GM19023 (cell line): ENCODE data around the gene PROCR.
"Not testable (repeated sequence)": the region's sequence is repeated elsewhere in the genome, so short reads cannot be mapped to it uniquely, and the experiment has no call there.

Experiments used
- ATAC-seq: cut with Tn5 transposase; IDR thresholded peaks from one replicate; pipeline ENCODE4 v1.9.1; 2021; ENCODE audit warnings: mild to moderate bottlenecking, moderate library complexity; ENCODE audit not compliant: unreplicated experiment

The PROCR gene

DNA sequence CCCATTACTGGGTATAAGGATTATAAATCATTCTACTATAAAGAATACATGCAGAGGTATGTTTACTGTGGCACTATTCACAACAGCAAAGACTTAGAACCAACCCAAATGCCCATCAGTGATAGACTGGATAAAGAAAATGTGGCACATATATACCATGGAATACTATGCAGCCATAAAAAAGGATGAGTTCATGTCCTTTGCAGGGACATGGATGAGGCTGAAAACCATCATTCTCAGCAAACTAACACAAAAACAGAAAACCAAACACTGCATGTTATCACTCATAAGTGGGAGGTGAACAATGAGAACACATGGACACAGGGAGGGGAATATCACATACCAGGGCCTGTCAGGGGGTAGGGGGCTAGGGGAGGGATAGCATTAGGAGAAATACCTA is 7.3 kb upstream of the PROCR start:
- not testable (repeated sequence) for ATAC-seq

- ATAC-seq = no peak
Measured at GRCh38 chr20:35165221-35166185, 6.4 kb upstream of the PROCR start.

- no peak for ATAC-seq
Measured at GRCh38 chr20:35166242-35166830, 5.5 kb upstream of the PROCR start.

- ATAC-seq = no peak
Measured at GRCh38 chr20:35167787-35168186, 4.1 kb upstream of the PROCR start.

- ATAC-seq = not testable (repeated sequence)
Measured at GRCh38 chr20:35168701-35169409, 3.0 kb upstream of the PROCR start.

GRCh38 chr20:35171438-35171752 is 477 bp upstream of the PROCR start:
- no peak for ATAC-seq

GRCh38 chr20:35172434-35172806 is 548 bp downstream of the PROCR start:
- no peak for ATAC-seq

DNA sequence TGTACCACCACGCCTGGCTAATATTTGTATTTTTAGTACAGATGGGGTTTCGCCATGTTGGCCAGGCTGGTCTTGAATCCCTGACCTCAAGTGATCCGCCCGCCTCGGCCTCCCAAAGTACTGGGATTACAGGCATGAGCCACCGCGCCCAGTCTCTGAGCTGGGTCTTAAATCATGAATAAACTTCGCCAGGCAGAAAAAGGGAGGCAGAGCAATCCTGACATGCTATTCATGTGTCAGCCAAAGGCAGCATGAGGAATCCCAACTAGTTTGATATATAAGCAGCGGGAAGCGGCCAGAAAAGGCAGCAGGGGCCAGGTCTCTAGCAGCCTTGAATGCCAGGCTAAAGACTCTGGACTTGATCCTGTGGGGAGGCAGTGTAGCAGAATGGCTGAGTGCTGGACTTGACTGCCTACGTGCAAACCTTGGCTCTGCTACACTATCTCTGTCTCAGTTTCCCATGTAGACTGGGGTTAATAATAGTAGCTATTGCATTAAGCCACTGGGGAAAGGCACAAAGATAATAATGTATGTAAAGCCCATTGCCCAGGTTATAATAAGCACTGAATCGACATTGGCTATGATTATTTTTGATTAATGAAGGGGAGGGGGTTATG is 1.8 kb downstream of the PROCR start:
- no peak for ATAC-seq

DNA sequence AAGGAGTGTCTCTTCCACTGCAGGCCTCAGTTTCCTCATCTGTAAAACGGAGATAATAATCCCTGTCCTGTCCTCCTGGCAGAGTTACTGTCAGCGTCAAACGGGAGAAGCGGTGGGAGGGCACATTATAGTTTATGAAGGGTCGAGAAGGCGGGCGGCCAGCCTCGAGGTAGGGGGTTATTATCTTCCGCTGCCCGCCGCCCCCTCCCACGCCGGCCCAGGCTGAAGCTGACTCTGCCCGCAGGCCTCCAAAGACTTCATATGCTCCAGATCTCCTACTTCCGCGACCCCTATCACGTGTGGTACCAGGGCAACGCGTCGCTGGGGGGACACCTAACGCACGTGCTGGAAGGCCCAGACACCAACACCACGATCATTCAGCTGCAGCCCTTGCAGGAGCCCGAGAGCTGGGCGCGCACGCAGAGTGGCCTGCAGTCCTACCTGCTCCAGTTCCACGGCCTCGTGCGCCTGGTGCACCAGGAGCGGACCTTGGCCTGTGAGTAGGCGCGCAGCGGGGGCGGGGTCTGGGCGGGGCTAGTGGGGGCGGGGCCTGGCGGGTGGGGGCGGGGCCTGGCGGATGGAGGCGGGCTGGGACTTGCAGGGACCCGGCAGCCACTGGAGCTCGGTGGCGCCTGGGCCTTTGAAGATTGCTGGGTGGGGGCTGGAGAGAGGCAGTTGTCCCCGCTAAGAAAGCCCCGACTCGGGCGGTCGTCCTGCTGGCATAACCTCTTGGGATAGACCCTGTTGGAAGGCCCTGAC is 2.8 kb downstream of the PROCR start:
- ATAC-seq = no peak

DNA sequence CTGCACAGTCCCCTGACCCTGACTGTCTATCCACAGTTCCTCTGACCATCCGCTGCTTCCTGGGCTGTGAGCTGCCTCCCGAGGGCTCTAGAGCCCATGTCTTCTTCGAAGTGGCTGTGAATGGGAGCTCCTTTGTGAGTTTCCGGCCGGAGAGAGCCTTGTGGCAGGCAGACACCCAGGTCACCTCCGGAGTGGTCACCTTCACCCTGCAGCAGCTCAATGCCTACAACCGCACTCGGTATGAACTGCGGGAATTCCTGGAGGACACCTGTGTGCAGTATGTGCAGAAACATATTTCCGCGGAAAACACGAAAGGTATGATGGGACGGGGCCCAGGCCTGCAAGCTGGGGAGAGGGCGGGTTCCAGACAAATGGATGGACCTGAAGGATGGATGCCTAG is 4.3 kb downstream of the PROCR start:
- no peak for ATAC-seq

DNA sequence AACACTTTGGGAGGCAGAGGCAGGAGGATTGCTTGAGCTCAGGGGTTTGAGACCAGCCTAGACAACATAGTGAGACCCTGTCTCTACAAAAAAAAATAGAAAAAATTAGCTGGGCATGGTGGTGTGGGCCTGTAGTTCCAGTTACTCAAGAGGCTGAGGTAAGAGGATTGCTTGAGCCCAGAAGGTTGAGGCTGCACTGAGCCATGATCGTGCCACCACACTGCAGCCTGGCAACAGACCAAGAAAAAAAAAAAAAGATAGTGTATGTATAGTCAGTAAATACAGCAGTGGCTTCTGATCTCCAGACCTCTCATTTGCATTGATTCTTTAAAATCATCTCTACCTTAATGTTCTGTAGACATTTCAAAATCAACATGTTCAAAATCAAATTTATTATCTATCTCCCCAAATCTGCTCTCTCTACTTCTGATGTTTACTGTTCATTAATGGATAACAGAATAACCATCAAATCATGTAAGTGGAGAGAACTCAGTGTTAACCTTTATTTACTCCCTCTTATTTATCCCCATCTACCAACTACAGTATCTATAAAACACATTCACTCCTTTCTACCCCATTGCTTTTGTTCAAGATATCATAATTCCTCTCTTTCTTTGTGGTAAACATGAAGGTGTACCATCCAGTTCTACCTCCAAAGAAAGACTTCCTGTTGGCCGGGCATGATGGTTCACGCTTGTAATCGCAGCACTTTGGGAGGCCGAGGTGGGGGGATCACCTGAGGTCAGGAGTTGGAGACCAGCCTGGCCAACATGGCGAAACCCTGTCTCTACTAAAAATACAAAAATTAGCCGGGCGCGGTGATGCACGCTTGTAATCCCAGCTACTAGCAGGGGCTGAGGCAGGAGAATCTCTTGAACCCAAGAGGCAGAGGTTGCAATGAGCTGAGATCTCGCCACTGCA is 7.7 kb downstream of the PROCR start:
- no peak for ATAC-seq

GRCh38 chr20:35180266-35180665 is 8.4 kb downstream of the PROCR start:
- no peak for ATAC-seq

DNA sequence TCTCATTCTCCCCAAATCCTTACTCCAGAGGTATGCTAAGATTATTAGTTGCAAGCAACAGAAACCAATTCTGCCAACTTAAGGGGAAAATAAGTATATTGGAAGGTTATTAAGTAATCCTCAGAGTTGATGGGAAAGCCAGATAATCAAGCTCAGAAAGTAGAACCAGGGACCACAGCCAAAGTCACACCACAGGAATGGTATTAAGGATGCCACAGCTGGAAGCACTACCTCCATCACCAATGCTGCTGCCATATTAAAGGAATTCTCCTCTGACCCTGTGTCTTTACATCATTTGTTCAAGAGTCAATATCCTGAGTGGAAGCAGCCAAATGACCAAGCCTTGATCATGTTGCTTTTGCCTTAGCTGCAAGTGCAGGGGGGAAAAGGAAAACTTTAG is 9.9 kb downstream of the PROCR start:
- ATAC-seq = no peak

- ATAC-seq = not testable (repeated sequence)
Measured at GRCh38 chr20:35186691-35187289, 14.9 kb downstream of the PROCR start.

DNA sequence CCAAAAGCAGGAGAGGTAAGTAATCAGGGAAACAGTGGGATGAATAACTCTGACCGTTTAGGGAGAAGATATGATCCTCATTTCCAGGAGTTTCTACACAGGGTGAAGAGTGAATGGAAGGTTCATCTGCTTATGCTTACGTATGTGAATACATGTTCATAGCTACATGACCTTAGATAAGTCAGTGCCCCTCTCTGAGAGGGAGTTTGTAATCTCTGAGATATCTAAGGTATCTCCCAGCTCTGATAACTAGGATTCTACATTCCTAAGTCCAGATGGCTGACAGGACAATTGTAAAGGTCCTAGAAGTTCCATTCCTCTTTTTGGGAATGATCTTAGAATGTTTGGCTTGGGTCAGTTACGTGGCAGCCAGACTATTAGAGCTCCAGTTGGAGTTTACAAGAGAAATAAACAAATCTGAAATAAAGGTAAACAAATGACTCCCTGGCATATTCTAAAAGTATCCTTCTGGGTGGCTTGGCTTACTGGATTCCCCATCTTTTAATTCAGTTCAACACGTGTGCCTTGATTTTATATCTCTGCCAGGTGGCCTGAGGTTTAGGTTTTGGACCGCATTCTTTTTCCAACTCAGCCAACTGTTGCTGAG is 15.8 kb downstream of the PROCR start:
- ATAC-seq = no peak

GRCh38 chr20:35189223-35189622 is 17.4 kb downstream of the PROCR start:
- not testable (repeated sequence) for ATAC-seq

DNA sequence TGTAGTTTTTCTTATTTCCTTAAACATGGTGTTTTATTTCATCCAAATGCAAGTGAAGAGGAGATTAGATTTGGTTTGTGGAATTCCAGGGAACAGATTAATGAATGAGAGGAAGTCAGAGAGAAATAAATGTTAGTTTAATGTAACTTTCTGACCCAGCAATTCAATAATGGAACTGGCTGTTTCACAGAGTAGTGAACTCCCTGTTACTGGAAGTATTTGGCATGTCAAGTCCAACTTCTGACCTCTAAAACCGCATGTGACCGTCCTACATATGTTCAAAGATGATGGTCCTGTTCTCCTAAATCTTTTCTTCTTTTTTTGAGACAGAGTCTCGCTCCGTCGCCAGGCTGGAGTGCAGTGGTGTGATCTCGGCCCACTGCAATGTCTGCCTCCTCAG is 18.7 kb downstream of the PROCR start:
- ATAC-seq = no peak

- ATAC-seq = no peak
Measured at GRCh38 chr20:35191419-35192117, 19.7 kb downstream of the PROCR start.
